Ishikawa (cell line): ENCODE data around the gene THADA.

Experiments
- CEBPB ChIP-seq: IDR thresholded peaks from 2 replicates; pipeline ENCODE4 v1.6.1; 2012
- CREB1 ChIP-seq: IDR thresholded peaks from 2 replicates; pipeline ENCODE4 v1.6.1; 2012; ENCODE audit warnings: low read depth
- EGR1 ChIP-seq: IDR thresholded peaks from 2 replicates; pipeline ENCODE4 v1.6.1; 2012
- EP300 ChIP-seq: IDR thresholded peaks from 2 replicates; pipeline ENCODE4 v1.6.1; 2012; ENCODE audit warnings: borderline replicate concordance
- FOXM1 ChIP-seq: IDR thresholded peaks from 2 replicates; pipeline ENCODE4 v1.6.1; 2012; ENCODE audit warnings: low read depth, borderline replicate concordance
- MAX ChIP-seq: IDR thresholded peaks from 2 replicates; pipeline ENCODE4 v1.6.1; 2012
- NFIC ChIP-seq: IDR thresholded peaks from 2 replicates; pipeline ENCODE4 v1.6.1; 2012
- RAD21 ChIP-seq: IDR thresholded peaks from 2 replicates; pipeline ENCODE4 v1.6.1; 2012; ENCODE audit warnings: low read depth
- REST ChIP-seq: IDR thresholded peaks from 2 replicates; pipeline ENCODE4 v1.6.1; 2012; ENCODE audit warnings: low read depth, mild to moderate bottlenecking
- TAF1 ChIP-seq: IDR thresholded peaks from 2 replicates; pipeline ENCODE4 v1.6.1; 2012; ENCODE audit warnings: low read depth, mild to moderate bottlenecking
- TCF12 ChIP-seq: IDR thresholded peaks from 2 replicates; pipeline ENCODE4 v1.6.1; 2012; ENCODE audit warnings: low read depth
- TEAD4 ChIP-seq: IDR thresholded peaks from 2 replicates; pipeline ENCODE4 v1.6.1; 2012
- USF1 ChIP-seq: IDR thresholded peaks from 2 replicates; pipeline ENCODE4 v1.6.1; 2012
- YY1 ChIP-seq: IDR thresholded peaks from 2 replicates; pipeline ENCODE4 v1.6.1; 2012; ENCODE audit warnings: low read depth
- ZBTB7A ChIP-seq: IDR thresholded peaks from 2 replicates; pipeline ENCODE4 v1.6.1; 2012; ENCODE audit warnings: low read depth

THADA gene

GRCh38 chr2:43227830-43228281 is 368.0 kb downstream of the THADA start:
- TF ChIP-seq EP300 (no peak), REST (no peak), RAD21 (no peak; the same call in 1 of the 2 replicates), CEBPB (no peak), TEAD4 (no peak), USF1 (no peak), TAF1 (no peak)

GRCh38 chr2:43226955-43227829 is 368.6 kb downstream of the THADA start:
- TF ChIP-seq TAF1 (no peak), YY1 (peak; percentile 11; the same call in 1 of the 2 replicates), ZBTB7A (no peak; the same call in 1 of the 2 replicates), EP300 (no peak), MAX (peak; percentile 95), CEBPB (peak; percentile 25; the same call in 1 of the 2 replicates), FOXM1 (no peak), RAD21 (0 out of 2 replicates have a peak, but pooled peaks have one; percentile 12), NFIC (no peak), TEAD4 (no peak; the same call in 1 of the 2 replicates), EGR1 (0 out of 2 replicates have a peak, but pooled peaks have one; percentile 9), TCF12 (peak; percentile 51; the same call in 1 of the 2 replicates), USF1 (0 out of 2 replicates have a peak, but pooled peaks have one; percentile 32), CREB1 (no peak; the same call in 1 of the 2 replicates), REST (0 out of 2 replicates have a peak, but pooled peaks have one; percentile 26)

- no peak for TF ChIP-seq CEBPB
- no peak for TF ChIP-seq EGR1
- TF ChIP-seq TAF1, result peak; percentile 90
- TF ChIP-seq YY1, result peak; percentile 46; the same call in 1 of the 2 replicates
- no peak for TF ChIP-seq EP300
Measured at GRCh38 chr2:43226558-43226954, 369.3 kb downstream of the THADA start, which contains the start of gene ZFP36L2. Gene ZFP36L2 (minus strand): TSS chr2:43226606. CDS start chr2:43226315, 291 bp downstream.

- TF ChIP-seq TEAD4 (no peak), RAD21 (no peak), NFIC (no peak), YY1 (no peak; the same call in 1 of the 2 replicates), EP300 (no peak), TCF12 (no peak; the same call in 1 of the 2 replicates), TAF1 (peak; percentile 38; the same call in 1 of the 2 replicates), USF1 (peak; percentile 87), REST (no peak), CEBPB (no peak), ZBTB7A (peak; percentile 57; the same call in 1 of the 2 replicates), EGR1 (0 out of 2 replicates have a peak, but pooled peaks have one; percentile 17), FOXM1 (no peak), MAX (peak; percentile 67), CREB1 (no peak)
Measured at GRCh38 chr2:43225788-43226557, 369.9 kb downstream of the THADA start.
